Suprapubic skin (tissue), 4 donors: Measurements from ENCODE around the gene RPRD1A. TPM values are rescaled to one million over a fixed set of nuclear protein-coding genes. Genes with fewer than 3 reads are reported as not detected.
A peak's percentile ranks its signal among the peaks of the same experiment; 100 is the strongest.
"Not testable (repeated sequence)": the region's sequence is repeated elsewhere in the genome, so short reads cannot be mapped to it uniquely, and the experiment has no call there.

Experiments used
- DNase-seq, 2 donors: peaks; one replicate each; pipeline ENCODE4 v3.0.0-alpha.2; 2019; ENCODE audit warnings: low spot score in 2 of 2
- H3K27ac ChIP-seq: fragments of 200-600 bp; sonication (generic); one replicate; pipeline ENCODE4 v1.5.1; 2019
- H3K27me3 ChIP-seq: fragments of 200-600 bp; sonication (generic); one replicate; pipeline ENCODE4 v1.5.1; 2019
- H3K36me3 ChIP-seq: fragments of 200-600 bp; sonication (generic); one replicate; pipeline ENCODE4 v1.5.1; 2019
- H3K4me1 ChIP-seq: fragments of 200-600 bp; sonication (generic); one replicate; pipeline ENCODE4 v1.5.1; 2019
- H3K4me3 ChIP-seq: fragments of 200-600 bp; sonication (generic); one replicate; pipeline ENCODE4 v1.5.1; 2019; ENCODE audit warnings: mild to moderate bottlenecking
- H3K9me3 ChIP-seq: fragments of 200-600 bp; sonication (generic); one replicate; pipeline ENCODE4 v1.5.1; 2019
- EP300 ChIP-seq: sonication (generic); formaldehyde crosslinking; IDR thresholded peaks from one replicate; pipeline ENCODE4 v1.6.1; 2017; ENCODE audit warnings: antibody characterized with exemption
- POLR2A ChIP-seq, 2 donors: fragments of 450-650 bp; IDR thresholded peaks; one replicate each; pipeline ENCODE4 v1.6.1; 2017; ENCODE audit warnings: antibody characterized with exemption in 2 of 2, mild to moderate bottlenecking in 2 of 2, moderate library complexity in 2 of 2
- POLR2AphosphoS5 ChIP-seq, 3 donors: sonication (generic); formaldehyde crosslinking; IDR thresholded peaks; one replicate each; pipeline ENCODE4 v1.6.1; 2017; ENCODE audit warnings: antibody characterized with exemption in 3 of 3
- WGBS: methylation state at CpG from one replicate; pipeline ENCODE4 v1.1.5; 2018; 5-methylcytosine and 5-hydroxymethylcytosine counted together
- total RNA-seq, 4 donors: library from RNA; depleted of rRNA; stranded (reverse); fragments of >200 nt; gene quantifications; one replicate each; pipeline ENCODE4 v1.1.0, GENCODE V29; 2016
- TF ChIP-seq, protein P1 (sequence below), 2 donors: fragments of 200-600 bp in 1 of 2; fragments of 450-650 bp in 1 of 2; sonication (generic) in 1 of 2; IDR thresholded peaks; one replicate each; pipeline ENCODE4 v1.5.1; 2016 to 2019; ENCODE audit warnings: antibody characterized with exemption in 2 of 2, mild to moderate bottlenecking in 1 of 2, moderate library complexity in 1 of 2

The RPRD1A gene
- total RNA-seq: 10 to 100 TPM; 34.9 to 74.5 (median 47.3) TPM

DNA sequence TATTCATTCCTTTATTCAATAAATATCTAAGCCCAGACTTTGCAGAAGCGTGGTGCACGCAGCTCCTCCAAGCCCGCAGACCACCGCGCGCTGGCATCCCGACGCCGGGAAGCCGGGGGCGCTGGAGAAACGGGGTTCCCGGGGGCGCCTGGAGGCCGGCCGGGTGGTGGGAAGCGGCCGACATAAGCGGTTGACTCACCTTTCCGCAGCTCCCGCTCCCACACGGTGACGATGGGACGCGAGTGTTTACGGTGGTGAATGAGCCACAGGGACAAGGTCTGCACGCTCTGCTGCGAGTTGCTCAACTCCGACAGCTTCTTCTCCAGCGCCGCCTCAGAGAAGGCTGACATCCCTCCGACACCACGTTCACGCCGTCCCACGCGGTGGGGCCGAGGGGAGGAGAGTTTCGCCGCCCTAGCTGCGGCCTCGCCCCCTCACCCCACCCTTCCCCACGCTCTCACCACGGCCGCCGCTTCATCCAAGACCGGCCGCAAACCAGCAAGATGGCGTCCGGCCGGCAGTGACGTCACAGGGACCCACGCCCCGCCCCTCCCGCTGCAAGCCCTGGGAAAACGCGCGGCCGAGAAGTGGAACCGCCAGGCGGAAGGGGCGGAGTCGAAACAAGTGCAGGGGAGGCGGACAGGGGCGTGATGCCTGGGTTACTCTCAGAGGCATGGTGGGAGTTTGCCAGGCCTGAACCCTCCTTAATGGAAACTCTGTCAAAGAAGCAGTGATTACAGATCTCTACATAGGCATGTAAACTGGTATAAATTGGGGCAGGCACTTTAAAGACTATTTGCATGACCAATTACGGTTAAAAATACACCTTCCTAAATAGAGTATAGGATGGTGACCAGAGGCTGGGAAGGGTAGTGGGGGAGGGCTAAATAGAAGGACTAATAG lies at the start of gene RPRD1A:
TSS of gene RPRD1A (minus strand) at position 505 of the 903 bp plus-strand sequence. CDS start at position 350, 155 bp downstream.
- peaks cover 7% of the 10 kb centered on the region for H3K36me3 ChIP-seq
- TF ChIP-seq EP300: no peak
- TF ChIP-seq, protein P1, sequence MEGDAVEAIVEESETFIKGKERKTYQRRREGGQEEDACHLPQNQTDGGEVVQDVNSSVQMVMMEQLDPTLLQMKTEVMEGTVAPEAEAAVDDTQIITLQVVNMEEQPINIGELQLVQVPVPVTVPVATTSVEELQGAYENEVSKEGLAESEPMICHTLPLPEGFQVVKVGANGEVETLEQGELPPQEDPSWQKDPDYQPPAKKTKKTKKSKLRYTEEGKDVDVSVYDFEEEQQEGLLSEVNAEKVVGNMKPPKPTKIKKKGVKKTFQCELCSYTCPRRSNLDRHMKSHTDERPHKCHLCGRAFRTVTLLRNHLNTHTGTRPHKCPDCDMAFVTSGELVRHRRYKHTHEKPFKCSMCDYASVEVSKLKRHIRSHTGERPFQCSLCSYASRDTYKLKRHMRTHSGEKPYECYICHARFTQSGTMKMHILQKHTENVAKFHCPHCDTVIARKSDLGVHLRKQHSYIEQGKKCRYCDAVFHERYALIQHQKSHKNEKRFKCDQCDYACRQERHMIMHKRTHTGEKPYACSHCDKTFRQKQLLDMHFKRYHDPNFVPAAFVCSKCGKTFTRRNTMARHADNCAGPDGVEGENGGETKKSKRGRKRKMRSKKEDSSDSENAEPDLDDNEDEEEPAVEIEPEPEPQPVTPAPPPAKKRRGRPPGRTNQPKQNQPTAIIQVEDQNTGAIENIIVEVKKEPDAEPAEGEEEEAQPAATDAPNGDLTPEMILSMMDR (IDR thresholded peaks at IDR 0.05): no peak
- TF ChIP-seq POLR2AphosphoS5 (IDR thresholded peaks at IDR 0.05): peak; percentile 17 to 71 (median 64)
- TF ChIP-seq POLR2A (IDR thresholded peaks at IDR 0.05): peak in 1 of 2 donors; percentile 56
- peaks cover 20% of the 10 kb centered on the region for H3K4me1 ChIP-seq
- DNase-seq: peak; percentile 99
- peak within 1 kb of the TSS; percentile 96 for H3K27ac ChIP-seq
- peak within 1 kb of the TSS; percentile 97 for H3K4me3 ChIP-seq
- WGBS: 1% methylated on average over 32 of the region's 66 CpGs
- no peaks in the 10 kb centered on the region for H3K9me3 ChIP-seq
- H3K27me3 ChIP-seq: peaks cover 3% of the 10 kb centered on the region

GRCh38 chr18:36116771-36117170 lies 49.4 kb upstream of the RPRD1A start:
- not testable (repeated sequence) for H3K27me3 ChIP-seq, H3K27ac ChIP-seq, DNase-seq, H3K9me3 ChIP-seq, H3K4me1 ChIP-seq, H3K4me3 ChIP-seq
- WGBS: 94% methylated on average over 11 of the region's 11 CpGs
- peaks cover 74% of the 10 kb centered on the region for H3K36me3 ChIP-seq

DNA sequence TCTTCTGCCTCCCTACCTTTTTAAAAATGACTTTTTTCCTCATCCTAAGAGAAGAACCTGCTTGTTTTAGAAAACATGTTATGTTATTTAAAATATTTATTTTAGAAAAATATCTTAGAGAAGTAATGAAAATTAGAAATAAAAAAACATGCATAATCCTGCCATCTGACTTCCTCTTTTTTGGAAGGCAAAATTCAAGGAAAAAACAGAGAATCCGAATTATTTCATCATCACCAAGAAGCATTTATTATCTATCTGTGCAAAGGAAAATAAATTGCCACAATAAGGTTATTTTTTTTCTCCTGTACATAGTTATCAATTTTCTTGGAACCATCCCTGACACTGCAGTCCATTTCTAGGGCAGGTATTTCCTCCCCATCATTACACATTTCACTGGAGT lies 47.4 kb upstream of the RPRD1A start:
- no peaks in the 10 kb centered on the region for H3K9me3 ChIP-seq
- 86% methylated on average over 1 of the region's 1 CpG for WGBS
- no peak overlapping the region for H3K4me3 ChIP-seq
- no peak overlapping the region for H3K27ac ChIP-seq
- no peak for DNase-seq
- H3K36me3 ChIP-seq: peaks cover 71% of the 10 kb centered on the region
- H3K27me3 ChIP-seq: no peaks in the 10 kb centered on the region
- no peak for TF ChIP-seq POLR2AphosphoS5 (IDR thresholded peaks at IDR 0.05)
- no peaks in the 10 kb centered on the region for H3K4me1 ChIP-seq

DNA sequence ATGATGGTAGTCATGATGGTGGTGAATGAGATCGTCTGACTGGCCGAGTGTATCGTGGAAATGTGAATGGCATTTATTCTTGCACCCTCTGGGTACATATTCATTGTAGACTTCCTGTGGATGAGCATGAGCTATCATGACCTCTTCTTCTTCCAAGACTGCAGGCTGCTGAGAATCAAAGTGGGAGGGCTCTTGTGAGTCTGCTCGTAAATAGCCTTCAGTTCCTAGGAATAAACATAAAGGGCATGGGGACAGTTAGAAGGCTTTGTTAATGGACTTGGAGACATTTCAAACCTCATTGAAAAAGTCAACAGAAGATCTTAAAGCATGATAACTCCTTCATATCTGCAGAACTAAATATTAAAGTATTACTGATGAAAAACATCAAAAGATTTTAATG lies 46.9 kb upstream of the RPRD1A start:
- no peak overlapping the region for H3K4me3 ChIP-seq
- H3K36me3 ChIP-seq: peaks cover 68% of the 10 kb centered on the region
- no peak overlapping the region for H3K27ac ChIP-seq
- H3K4me1 ChIP-seq: peaks cover 4% of the 10 kb centered on the region
- no peak for DNase-seq
- no peaks in the 10 kb centered on the region for H3K9me3 ChIP-seq
- WGBS: 91% methylated on average over 4 of the region's 4 CpGs
- H3K27me3 ChIP-seq: no peaks in the 10 kb centered on the region
- TF ChIP-seq, protein P1 (IDR thresholded peaks at IDR 0.05): no peak
- no peak for TF ChIP-seq POLR2AphosphoS5 (IDR thresholded peaks at IDR 0.05)
- no peak for TF ChIP-seq POLR2A (IDR thresholded peaks at IDR 0.05)
- TF ChIP-seq EP300: no peak

DNA sequence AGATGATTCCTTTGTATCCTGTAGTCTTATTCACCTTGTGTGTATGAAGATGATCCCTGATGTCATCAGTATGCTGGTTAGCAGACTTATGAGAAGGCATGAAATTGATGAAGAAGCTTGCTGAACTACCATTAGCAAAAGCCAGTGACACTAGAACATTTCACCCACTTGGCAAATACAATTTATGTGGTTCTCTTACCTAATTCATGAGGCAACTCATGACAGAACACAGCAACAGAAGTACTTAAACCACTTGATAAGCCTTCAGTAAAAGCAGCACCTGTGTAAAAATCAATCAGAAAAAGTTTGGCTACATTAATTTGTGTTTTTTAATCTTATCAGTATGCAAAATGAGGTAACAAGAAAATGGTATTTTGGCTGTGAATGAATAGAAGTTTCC lies 44.9 kb upstream of the RPRD1A start:
- Histone ChIP-seq H3K4me3 (no peak overlapping the region), H3K36me3 (peaks cover 58% of the 10 kb centered on the region), H3K4me1 (peaks cover 7% of the 10 kb centered on the region), H3K9me3 (no peaks in the 10 kb centered on the region), H3K27me3 (no peaks in the 10 kb centered on the region), H3K27ac (no peak overlapping the region)
- TF ChIP-seq, protein P1 (IDR thresholded peaks at IDR 0.05): no peak
- TF ChIP-seq EP300: no peak
- no peak for TF ChIP-seq POLR2AphosphoS5 (IDR thresholded peaks at IDR 0.05)
- no peak for TF ChIP-seq POLR2A (IDR thresholded peaks at IDR 0.05)
- DNase-seq: no peak

DNA sequence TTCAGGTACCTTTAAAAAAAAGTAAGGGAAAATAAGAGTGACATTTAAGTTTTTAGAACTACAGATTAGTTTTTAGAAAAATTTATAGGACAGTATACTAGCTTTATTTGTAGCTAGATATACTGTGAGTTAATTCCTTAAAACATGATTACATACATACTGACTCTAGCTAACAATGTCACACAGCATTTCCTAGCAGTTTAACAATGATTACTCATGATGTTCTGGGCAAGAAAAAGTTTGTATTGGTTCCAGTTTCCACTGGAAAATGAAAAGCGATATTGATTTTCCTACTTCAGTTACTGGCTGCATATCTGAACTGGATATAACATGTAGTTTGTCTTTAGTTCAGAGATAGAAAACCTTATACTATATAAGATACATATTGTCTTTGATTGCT lies 42.4 kb upstream of the RPRD1A start:
- Histone ChIP-seq H3K27ac (no peak overlapping the region), H3K4me3 (no peak overlapping the region), H3K36me3 (peaks cover 41% of the 10 kb centered on the region), H3K27me3 (no peaks in the 10 kb centered on the region), H3K4me1 (peaks cover 7% of the 10 kb centered on the region), H3K9me3 (no peaks in the 10 kb centered on the region)
- 68% methylated on average over 1 of the region's 1 CpG for WGBS
- no peak for DNase-seq
- TF ChIP-seq POLR2A (IDR thresholded peaks at IDR 0.05) (no peak), POLR2AphosphoS5 (IDR thresholded peaks at IDR 0.05) (no peak), EP300 (no peak)
- TF ChIP-seq, protein P1 (IDR thresholded peaks at IDR 0.05): no peak
